ENCODE measurements around the gene CUBN.

GRCh38 chr10:17058093-17058492 lies 71.5 kb downstream of the CUBN start:
- no peak for TF ChIP-seq EZH2 (IDR thresholded peaks at IDR 0.05; ENCODE audit: insufficient read depth, poor library complexity, severe bottlenecking)
- no peak for TF ChIP-seq EZH2phosphoT487 (IDR thresholded peaks at IDR 0.05; ENCODE audit: insufficient read depth, low read depth)
